Measurements from ENCODE around the gene CCL17.

The CCL17 gene

DNA sequence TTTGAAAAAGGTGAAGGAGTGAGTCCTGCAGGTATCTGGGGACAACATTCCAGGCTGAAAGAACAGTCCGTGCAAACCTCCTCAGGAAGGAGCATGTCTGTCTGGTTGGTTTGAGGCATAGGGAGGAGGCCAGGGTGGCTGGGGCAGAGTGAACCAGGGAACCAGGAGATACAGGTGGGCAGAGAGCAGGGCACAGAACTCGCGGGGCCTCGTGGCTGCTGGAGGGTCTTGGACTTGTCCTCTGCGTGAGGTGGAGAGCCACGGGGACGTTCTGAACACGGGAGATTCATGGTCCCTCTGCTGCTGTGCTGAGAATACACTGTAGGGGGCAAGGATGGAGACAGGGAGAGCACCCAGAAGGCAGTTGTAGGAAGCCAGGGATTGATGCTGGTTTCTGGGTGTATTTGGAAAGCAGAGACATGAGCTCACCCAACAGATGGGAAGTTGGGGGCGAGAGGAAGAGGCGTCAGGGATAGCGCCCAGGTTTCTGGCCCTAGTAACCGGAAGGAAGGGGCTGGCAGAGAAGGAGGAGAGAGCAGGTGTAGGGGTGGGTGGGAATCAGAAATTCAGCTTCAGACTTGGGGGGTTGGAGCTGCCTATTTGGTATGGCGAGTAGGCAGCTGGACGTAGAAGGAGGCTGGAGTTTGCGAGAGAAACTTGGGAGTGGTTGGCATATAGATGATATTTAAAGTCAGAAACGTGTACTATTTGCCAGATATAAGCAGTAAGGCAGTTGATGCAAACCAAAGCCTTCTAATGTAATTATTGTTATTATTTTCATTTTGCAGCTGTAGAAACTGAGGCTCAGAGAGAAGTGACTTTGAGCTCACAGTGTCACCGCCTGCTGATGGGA lies at the start of gene CCL17:
Gene CCL17 (plus strand): TSS at position 803 of the 853 bp plus-strand sequence. CDS start 9,166 bp downstream, outside the sequence.
- Histone ChIP-seq H3K27ac (no peak within 1 kb of the TSS), H3K9me3 (ENCODE audit: low read depth, low read length) (no peaks in the 10 kb centered on the region), H3K9ac (ENCODE audit: insufficient read length) (no peak within 1 kb of the TSS), H3K4me3 (no peak within 1 kb of the TSS), H3K36me3 (ENCODE audit: insufficient read depth, low read length) (no peaks in the 10 kb centered on the region)
- TF ChIP-seq FOXP2 (optimal IDR thresholded peaks at IDR 0.05; ENCODE audit: control extremely low read depth, extremely low read length, insufficient read depth): no peak
- no peak for TF ChIP-seq POLR2AphosphoS5 (IDR thresholded peaks at IDR 0.05; ENCODE audit: borderline replicate concordance, low read depth, low read length)
- TF ChIP-seq EZH2 (IDR thresholded peaks at IDR 0.05): no peak
- no peak for DNase-seq (ENCODE audit: low read depth, low spot score)

DNA sequence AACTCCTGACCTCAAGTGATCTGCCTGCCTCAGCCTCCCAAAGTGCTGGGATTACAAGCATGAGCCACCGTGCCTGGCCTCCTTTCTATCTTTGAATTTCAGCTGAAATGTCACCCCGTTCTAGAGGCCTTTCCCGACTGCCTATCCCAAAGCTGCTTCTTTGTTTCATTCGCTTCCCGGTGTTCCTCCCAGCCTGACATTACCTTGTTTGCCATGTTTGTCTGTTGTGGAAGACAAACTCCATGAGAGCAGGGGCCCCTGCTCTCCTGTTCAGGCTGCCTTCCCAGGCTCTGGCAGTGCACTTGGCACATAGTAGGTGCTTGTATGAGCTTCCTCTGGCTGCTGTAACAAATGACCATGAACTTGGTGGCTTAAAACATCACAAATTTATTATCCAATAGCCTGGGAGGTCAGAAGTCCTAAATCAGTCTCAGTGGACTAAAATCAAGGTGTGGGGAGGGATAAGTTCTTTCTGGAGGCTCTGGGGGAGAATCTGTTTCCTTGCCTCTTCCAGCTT lies 48.6 kb upstream of the CCL17 start:
- no peaks in the 10 kb centered on the region for H3K9me3 ChIP-seq (ENCODE audit: low read depth, low read length)
- H3K9ac ChIP-seq (ENCODE audit: insufficient read length): no peak overlapping the region
- DNase-seq (ENCODE audit: low read depth, low spot score): no peak
- no peaks in the 10 kb centered on the region for H3K36me3 ChIP-seq (ENCODE audit: insufficient read depth, low read length)
- H3K4me3 ChIP-seq: no peak overlapping the region
- no peak overlapping the region for H3K27ac ChIP-seq
- TF ChIP-seq POLR2AphosphoS5 (IDR thresholded peaks at IDR 0.05; ENCODE audit: borderline replicate concordance, low read depth, low read length) (no peak), FOXP2 (optimal IDR thresholded peaks at IDR 0.05; ENCODE audit: control extremely low read depth, extremely low read length, insufficient read depth) (no peak), EZH2 (IDR thresholded peaks at IDR 0.05) (no peak)

DNA sequence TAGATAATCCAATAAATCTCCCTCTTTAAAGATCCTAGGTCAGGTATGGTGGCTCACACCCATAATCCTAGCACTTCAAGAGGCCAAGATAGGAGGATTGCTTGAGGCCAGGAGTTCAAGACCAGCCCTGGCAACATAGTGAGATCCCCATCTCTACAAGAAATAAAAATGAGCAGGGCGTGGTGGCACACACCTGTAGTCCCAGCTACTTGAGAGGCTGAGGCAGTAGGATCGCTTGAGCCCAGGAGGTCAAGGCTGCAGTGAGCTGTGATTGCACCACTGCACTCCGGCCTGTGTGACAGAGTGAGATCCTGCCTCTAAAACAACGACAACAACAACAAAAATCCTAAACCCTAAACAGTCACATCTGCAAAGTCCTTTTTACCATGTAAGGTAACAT lies 48.0 kb upstream of the CCL17 start:
- no peak overlapping the region for H3K9ac ChIP-seq (ENCODE audit: insufficient read length)
- no peak overlapping the region for H3K27ac ChIP-seq
- H3K36me3 ChIP-seq (ENCODE audit: insufficient read depth, low read length): no peaks in the 10 kb centered on the region
- H3K4me3 ChIP-seq: no peak overlapping the region
- H3K9me3 ChIP-seq (ENCODE audit: low read depth, low read length): no peaks in the 10 kb centered on the region
- TF ChIP-seq EZH2 (IDR thresholded peaks at IDR 0.05) (no peak), FOXP2 (optimal IDR thresholded peaks at IDR 0.05; ENCODE audit: control extremely low read depth, extremely low read length, insufficient read depth) (no peak), POLR2AphosphoS5 (IDR thresholded peaks at IDR 0.05; ENCODE audit: borderline replicate concordance, low read depth, low read length) (no peak)
- no peak for DNase-seq (ENCODE audit: low read depth, low spot score)

DNA sequence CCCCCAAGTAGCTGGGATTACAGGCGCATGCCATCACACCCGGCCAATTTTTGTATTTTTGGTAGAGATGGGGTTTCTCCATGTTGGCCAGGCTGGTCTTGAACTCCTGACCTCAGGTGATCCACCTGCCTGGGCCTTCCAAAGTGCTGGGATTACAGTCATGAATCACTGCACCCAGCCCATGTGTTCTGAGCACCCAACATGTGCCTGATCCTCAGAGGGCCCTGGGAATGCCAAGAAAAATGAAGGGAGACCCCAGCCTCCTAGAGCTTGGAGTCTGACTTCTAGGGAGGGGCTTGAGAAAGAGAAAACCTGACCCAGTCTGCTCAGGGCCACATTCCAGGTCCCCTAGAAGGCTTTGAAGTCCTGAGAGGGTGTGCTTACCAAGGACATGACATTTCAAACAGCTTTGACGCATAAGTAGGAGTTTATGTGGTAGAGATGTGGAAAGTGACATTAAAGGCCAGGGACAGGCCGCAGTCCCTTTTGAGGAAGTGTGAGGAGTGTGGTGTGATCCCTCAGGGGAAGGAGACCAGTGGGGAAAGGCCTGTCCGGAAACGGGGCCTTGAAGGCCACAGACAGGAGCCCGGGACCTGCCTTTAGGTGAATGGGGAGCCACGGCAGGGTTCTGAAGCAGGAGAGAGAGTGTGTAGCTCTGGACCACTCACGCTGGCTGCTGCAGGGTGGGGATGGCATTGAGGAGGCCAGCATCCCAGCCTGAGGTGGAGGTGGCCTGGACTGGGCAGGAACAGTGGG lies 47.1 kb upstream of the CCL17 start:
- TF ChIP-seq FOXP2 (optimal IDR thresholded peaks at IDR 0.05; ENCODE audit: control extremely low read depth, extremely low read length, insufficient read depth) (no peak), EZH2 (IDR thresholded peaks at IDR 0.05) (no peak), POLR2AphosphoS5 (IDR thresholded peaks at IDR 0.05; ENCODE audit: borderline replicate concordance, low read depth, low read length) (no peak)
- DNase-seq (ENCODE audit: low read depth, low spot score): no peak
- no peak overlapping the region for H3K27ac ChIP-seq
- no peaks in the 10 kb centered on the region for H3K9me3 ChIP-seq (ENCODE audit: low read depth, low read length)
- H3K9ac ChIP-seq (ENCODE audit: insufficient read length): no peak overlapping the region
- H3K36me3 ChIP-seq (ENCODE audit: insufficient read depth, low read length): no peaks in the 10 kb centered on the region
- no peak overlapping the region for H3K4me3 ChIP-seq

DNA sequence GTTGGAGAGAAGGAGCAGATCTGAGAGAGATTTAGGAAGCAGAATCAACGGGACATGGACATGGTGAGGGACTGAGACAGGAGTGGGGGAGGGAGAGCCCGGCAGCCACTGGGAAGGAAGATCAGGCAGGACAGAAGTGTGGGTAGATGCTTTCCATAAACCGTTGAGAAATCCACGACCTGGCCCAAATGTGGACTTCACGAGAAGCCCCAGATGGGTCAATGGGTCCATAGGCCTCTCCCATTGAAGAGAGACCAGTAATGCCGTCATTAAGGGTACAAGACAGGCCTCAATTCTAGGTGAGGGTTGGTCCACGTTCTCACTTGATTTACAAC lies 46.5 kb upstream of the CCL17 start:
- Histone ChIP-seq H3K36me3 (ENCODE audit: insufficient read depth, low read length) (no peaks in the 10 kb centered on the region), H3K27ac (no peak overlapping the region), H3K9me3 (ENCODE audit: low read depth, low read length) (no peaks in the 10 kb centered on the region), H3K4me3 (no peak overlapping the region), H3K9ac (ENCODE audit: insufficient read length) (no peak overlapping the region)
- DNase-seq (ENCODE audit: low read depth, low spot score): no peak
- TF ChIP-seq POLR2AphosphoS5 (IDR thresholded peaks at IDR 0.05; ENCODE audit: borderline replicate concordance, low read depth, low read length): no peak
- no peak for TF ChIP-seq EZH2 (IDR thresholded peaks at IDR 0.05)
- TF ChIP-seq FOXP2 (optimal IDR thresholded peaks at IDR 0.05; ENCODE audit: control extremely low read depth, extremely low read length, insufficient read depth): no peak

DNA sequence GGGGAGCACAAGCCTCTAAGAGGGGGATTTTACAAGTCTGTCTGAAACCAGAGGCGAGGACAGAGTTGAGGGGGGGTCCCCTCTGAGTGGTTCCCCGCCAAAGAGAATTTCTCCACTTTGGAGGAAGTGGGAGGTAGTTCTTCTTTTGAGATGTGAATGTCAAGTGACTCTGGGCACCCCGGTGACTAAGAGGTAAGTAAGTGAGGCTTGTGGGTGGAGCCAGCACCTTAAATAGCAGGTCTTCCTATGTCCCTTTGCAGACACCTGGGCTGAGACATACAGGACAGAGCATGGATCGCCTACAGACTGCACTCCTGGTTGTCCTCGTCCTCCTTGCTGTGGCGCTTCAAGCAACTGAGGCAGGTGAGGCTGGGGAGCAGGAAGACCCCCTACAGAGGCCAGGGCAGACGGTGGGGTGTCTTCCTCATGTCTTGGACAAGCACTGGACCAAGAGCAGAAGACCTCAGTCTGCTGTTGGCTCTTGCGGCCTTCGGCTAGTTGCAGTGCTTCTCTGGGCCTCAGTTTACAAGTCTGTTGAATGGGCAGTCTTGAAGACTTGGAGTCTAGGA lies 46.0 kb upstream of the CCL17 start, which contains the start of gene CCL22:
Gene CCL22 (plus strand): TSS at position 257 of the 569 bp plus-strand sequence. CDS start 34 bp downstream, at position 291.
- no peak for DNase-seq (ENCODE audit: low read depth, low spot score)
- TF ChIP-seq EZH2 (IDR thresholded peaks at IDR 0.05) (no peak), FOXP2 (optimal IDR thresholded peaks at IDR 0.05; ENCODE audit: control extremely low read depth, extremely low read length, insufficient read depth) (no peak), POLR2AphosphoS5 (IDR thresholded peaks at IDR 0.05; ENCODE audit: borderline replicate concordance, low read depth, low read length) (no peak)

DNA sequence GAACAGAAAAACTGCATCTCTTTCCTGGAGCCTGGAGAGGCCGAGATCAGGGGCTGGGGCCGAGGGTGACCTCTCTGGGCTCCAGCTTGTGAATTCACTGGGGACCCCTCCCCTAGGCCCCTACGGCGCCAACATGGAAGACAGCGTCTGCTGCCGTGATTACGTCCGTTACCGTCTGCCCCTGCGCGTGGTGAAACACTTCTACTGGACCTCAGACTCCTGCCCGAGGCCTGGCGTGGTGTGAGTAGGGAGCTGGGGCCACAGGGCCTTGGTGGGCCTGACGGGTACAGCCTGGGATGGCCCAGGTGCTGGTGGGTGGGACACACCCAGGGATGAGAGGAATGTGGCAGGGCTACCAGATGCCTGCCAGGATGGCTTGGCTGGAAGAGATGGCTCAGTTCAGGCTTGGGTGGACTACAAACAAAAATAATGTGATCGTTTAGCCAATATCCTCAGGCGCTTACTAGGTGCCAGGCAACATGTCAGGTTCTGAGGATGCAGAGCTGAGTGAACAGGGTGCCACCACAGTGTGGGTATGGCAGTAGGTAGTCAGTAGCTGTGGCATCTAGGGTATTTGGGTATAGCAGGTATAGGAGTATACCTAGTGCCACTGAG lies 44.1 kb upstream of the CCL17 start:
- no peak overlapping the region for H3K9ac ChIP-seq (ENCODE audit: insufficient read length)
- no peak for DNase-seq (ENCODE audit: low read depth, low spot score)
- no peak overlapping the region for H3K27ac ChIP-seq
- no peak for TF ChIP-seq FOXP2 (optimal IDR thresholded peaks at IDR 0.05; ENCODE audit: control extremely low read depth, extremely low read length, insufficient read depth)
- no peak for TF ChIP-seq POLR2AphosphoS5 (IDR thresholded peaks at IDR 0.05; ENCODE audit: borderline replicate concordance, low read depth, low read length)
- no peak for TF ChIP-seq EZH2 (IDR thresholded peaks at IDR 0.05)
- H3K36me3 ChIP-seq (ENCODE audit: insufficient read depth, low read length): no peaks in the 10 kb centered on the region
- no peaks in the 10 kb centered on the region for H3K9me3 ChIP-seq (ENCODE audit: low read depth, low read length)
- H3K4me3 ChIP-seq: no peak overlapping the region

More for the DNA sequence above, 46.0 kb upstream of the CCL17 start, which contains the start of gene CCL22:
- H3K27ac ChIP-seq: no peak within 1 kb of the TSS
- no peak within 1 kb of the TSS for H3K9ac ChIP-seq (ENCODE audit: insufficient read length)
- H3K36me3 ChIP-seq (ENCODE audit: insufficient read depth, low read length): no peaks in the 10 kb centered on the region
- H3K9me3 ChIP-seq (ENCODE audit: low read depth, low read length): no peaks in the 10 kb centered on the region
- no peak within 1 kb of the TSS for H3K4me3 ChIP-seq

All from SK-N-MC (cell line).